ENCODE results near the gene HAUS5. TPM values are rescaled to one million over a fixed set of nuclear protein-coding genes. Genes with fewer than 3 reads are reported as not detected.

HAUS5 gene
- total RNA-seq, 1 donor from 2014 or later = 12.4 TPM

DNA sequence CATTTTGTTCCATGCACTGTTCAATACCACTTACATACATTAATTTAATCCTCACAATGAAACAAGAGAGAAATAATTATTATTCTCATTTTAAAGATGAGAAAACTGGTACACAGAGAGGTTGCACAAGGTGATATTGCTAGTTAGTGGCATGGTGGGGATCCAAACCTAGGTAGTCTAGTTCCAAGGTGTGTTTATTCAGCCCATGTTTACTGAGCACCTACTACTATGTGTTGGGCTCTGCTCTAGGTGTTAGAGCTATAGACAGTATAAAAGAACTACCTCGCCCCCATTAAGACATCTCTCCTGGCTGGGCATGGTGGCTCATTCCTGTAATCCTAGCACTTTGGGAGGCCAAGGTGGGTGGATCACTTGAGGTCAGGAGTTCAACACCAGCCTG, 29.8 kb upstream of the HAUS5 start:
- H3K27me3 Mint-ChIP-seq (ENCODE audit: insufficient read depth, low read depth) = peaks cover under 1% of the 10 kb centered on the region
- no peak overlapping the region for H3K4me3 ChIP-seq
- DNase-seq (ENCODE audit: low spot score) = no peak
- H3K27ac ChIP-seq = no peak overlapping the region
- H3K4me2 ChIP-seq = no peak overlapping the region
- no peaks in the 10 kb centered on the region for H3K36me3 ChIP-seq
- no peaks in the 10 kb centered on the region for H4K20me1 ChIP-seq (ENCODE audit: low read depth)
- no peaks in the 10 kb centered on the region for H3K4me1 ChIP-seq
- no peak overlapping the region for H2AFZ ChIP-seq (replicated peaks)
- H3K36me3 Mint-ChIP-seq = no peaks in the 10 kb centered on the region
- no peaks in the 10 kb centered on the region for H3K9me3 ChIP-seq (ENCODE audit: low read depth)
- TF ChIP-seq EZH2 (IDR thresholded peaks at IDR 0.05) (no peak), EZH2phosphoT487 (IDR thresholded peaks at IDR 0.05) (no peak)
- TF ChIP-seq, protein P1, sequence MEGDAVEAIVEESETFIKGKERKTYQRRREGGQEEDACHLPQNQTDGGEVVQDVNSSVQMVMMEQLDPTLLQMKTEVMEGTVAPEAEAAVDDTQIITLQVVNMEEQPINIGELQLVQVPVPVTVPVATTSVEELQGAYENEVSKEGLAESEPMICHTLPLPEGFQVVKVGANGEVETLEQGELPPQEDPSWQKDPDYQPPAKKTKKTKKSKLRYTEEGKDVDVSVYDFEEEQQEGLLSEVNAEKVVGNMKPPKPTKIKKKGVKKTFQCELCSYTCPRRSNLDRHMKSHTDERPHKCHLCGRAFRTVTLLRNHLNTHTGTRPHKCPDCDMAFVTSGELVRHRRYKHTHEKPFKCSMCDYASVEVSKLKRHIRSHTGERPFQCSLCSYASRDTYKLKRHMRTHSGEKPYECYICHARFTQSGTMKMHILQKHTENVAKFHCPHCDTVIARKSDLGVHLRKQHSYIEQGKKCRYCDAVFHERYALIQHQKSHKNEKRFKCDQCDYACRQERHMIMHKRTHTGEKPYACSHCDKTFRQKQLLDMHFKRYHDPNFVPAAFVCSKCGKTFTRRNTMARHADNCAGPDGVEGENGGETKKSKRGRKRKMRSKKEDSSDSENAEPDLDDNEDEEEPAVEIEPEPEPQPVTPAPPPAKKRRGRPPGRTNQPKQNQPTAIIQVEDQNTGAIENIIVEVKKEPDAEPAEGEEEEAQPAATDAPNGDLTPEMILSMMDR (IDR thresholded peaks at IDR 0.05) = no peak
- no peaks in the 10 kb centered on the region for H3K79me2 ChIP-seq (ENCODE audit: low read depth)
- H3K9ac ChIP-seq = no peak overlapping the region
- H3K9me3 Mint-ChIP-seq = peaks cover 9% of the 10 kb centered on the region
- H3K27ac Mint-ChIP-seq = no peak overlapping the region
- peaks cover 11% of the 10 kb centered on the region for H3K4me1 Mint-ChIP-seq
- H3K27me3 ChIP-seq = peaks cover 26% of the 10 kb centered on the region
- H3F3A ChIP-seq (ENCODE audit: low read depth) = no peaks in the 10 kb centered on the region
- no peak overlapping the region for H3K4me3 Mint-ChIP-seq

DNA sequence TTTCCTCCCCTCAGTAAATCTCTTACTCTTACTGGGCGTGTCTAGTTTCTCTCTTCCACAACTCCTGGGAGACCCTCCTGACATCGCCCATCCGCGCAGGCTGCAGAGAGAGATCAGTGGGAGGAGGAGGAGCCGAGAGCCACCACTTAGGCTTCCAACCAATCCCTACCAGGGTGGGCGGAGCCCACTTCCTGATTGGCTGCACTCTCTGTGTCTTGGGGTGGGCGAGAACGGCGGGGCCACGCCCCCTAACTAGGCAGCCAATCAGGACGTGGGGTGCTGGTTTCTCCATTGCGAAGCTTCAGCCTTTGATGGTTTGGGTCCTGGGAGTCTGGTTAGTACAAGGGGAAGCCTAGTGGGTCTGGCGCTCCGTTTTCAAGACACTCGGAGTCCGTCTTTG, 26.7 kb upstream of the HAUS5 start, which contains the start of gene PMIS2:
TSS of gene PMIS2 (plus strand) at position 326 of the 400 bp plus-strand sequence. CDS start 87 bp downstream, outside the sequence.
- DNase-seq (ENCODE audit: low spot score) = peak; percentile 38
- no peak within 1 kb of the TSS for H3K4me3 Mint-ChIP-seq
- H3K27me3 ChIP-seq = peaks cover 26% of the 10 kb centered on the region

DNA sequence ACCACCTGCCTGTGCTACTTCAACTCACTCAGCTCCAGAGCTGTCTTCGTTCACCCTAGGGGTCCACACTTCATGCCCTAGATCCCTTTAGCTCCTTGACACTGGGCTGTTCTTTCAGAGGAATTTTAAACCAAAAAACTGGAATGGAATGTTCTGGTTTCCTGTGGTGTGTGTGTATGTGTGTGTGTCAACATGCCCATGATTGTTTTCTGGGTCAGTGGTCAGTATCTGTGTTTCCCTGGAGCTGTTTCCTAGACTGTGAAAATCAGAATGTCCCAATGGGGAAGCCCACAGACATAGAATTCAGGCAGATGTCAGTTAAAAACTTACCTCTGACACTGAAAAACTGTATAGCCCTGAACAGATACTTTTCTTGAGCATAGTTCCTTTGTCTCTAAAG, 25.2 kb upstream of the HAUS5 start:
- H4K20me1 ChIP-seq (ENCODE audit: low read depth) = no peaks in the 10 kb centered on the region
- TF ChIP-seq, protein P1 (IDR thresholded peaks at IDR 0.05) = no peak
- no peak for TF ChIP-seq EZH2phosphoT487 (IDR thresholded peaks at IDR 0.05)
- no peak for TF ChIP-seq EZH2 (IDR thresholded peaks at IDR 0.05)
- Mint-ChIP-seq H3K36me3 (no peaks in the 10 kb centered on the region), H3K4me1 (peaks cover 11% of the 10 kb centered on the region), H3K27me3 (ENCODE audit: insufficient read depth, low read depth) (peaks cover 3% of the 10 kb centered on the region), H3K4me3 (no peak overlapping the region), H3K27ac (no peak overlapping the region), H3K9me3 (peaks cover 3% of the 10 kb centered on the region)
- H3K9me3 ChIP-seq (ENCODE audit: low read depth) = no peaks in the 10 kb centered on the region
- H2AFZ ChIP-seq (replicated peaks) = no peak overlapping the region
- H3K27ac ChIP-seq = no peak overlapping the region
- no peak overlapping the region for H3K4me3 ChIP-seq
- no peak overlapping the region for H3K9ac ChIP-seq
- H3K36me3 ChIP-seq = no peaks in the 10 kb centered on the region
- no peaks in the 10 kb centered on the region for H3K4me1 ChIP-seq
- no peak for DNase-seq (ENCODE audit: low spot score)
- no peaks in the 10 kb centered on the region for H3K79me2 ChIP-seq (ENCODE audit: low read depth)
- no peak overlapping the region for H3K4me2 ChIP-seq
- H3F3A ChIP-seq (ENCODE audit: low read depth) = no peaks in the 10 kb centered on the region
- peaks cover 26% of the 10 kb centered on the region for H3K27me3 ChIP-seq

More for the DNA sequence above, 26.7 kb upstream of the HAUS5 start, which contains the start of gene PMIS2:
- Histone ChIP-seq H3F3A (ENCODE audit: low read depth) (no peaks in the 10 kb centered on the region), H3K4me3 (no peak within 1 kb of the TSS), H3K4me1 (no peaks in the 10 kb centered on the region), H4K20me1 (ENCODE audit: low read depth) (no peaks in the 10 kb centered on the region), H3K9me3 (ENCODE audit: low read depth) (no peaks in the 10 kb centered on the region), H2AFZ (replicated peaks) (no peak within 1 kb of the TSS), H3K4me2 (no peak within 1 kb of the TSS), H3K79me2 (ENCODE audit: low read depth) (no peaks in the 10 kb centered on the region), H3K36me3 (no peaks in the 10 kb centered on the region), H3K27ac (no peak within 1 kb of the TSS), H3K9ac (no peak within 1 kb of the TSS)
- H3K27ac Mint-ChIP-seq = no peak within 1 kb of the TSS
- peaks cover 11% of the 10 kb centered on the region for H3K4me1 Mint-ChIP-seq
- peaks cover 3% of the 10 kb centered on the region for H3K27me3 Mint-ChIP-seq (ENCODE audit: insufficient read depth, low read depth)
- H3K9me3 Mint-ChIP-seq = peaks cover 3% of the 10 kb centered on the region
- H3K36me3 Mint-ChIP-seq = no peaks in the 10 kb centered on the region
- TF ChIP-seq EZH2phosphoT487 (IDR thresholded peaks at IDR 0.05) (no peak), EZH2 (IDR thresholded peaks at IDR 0.05) (no peak)
- TF ChIP-seq, protein P1 (IDR thresholded peaks at IDR 0.05) = no peak
